Choroid plexus epithelial cell (primary cell): ENCODE results near the gene ZCCHC7.

Experiments used
- DNase-seq: peaks from one replicate; pipeline ENCODE4 v3.0.0-alpha.2; 2010; ENCODE audit warnings: low read depth
- H3K4me3 ChIP-seq: 2 replicates; pipeline ENCODE4 v1.5.1; 2011; ENCODE audit warnings: low read depth, mild to moderate bottlenecking, control low read depth, low read length, moderate library complexity
- TF ChIP-seq, protein P1 (sequence below): conservative IDR thresholded peaks from 2 replicates; pipeline ENCODE4 v1.5.1; 2011; ENCODE audit warnings: low read depth, mild to moderate bottlenecking, control low read depth, inconsistent platforms, low read length, moderate library complexity

Gene ZCCHC7

DNA sequence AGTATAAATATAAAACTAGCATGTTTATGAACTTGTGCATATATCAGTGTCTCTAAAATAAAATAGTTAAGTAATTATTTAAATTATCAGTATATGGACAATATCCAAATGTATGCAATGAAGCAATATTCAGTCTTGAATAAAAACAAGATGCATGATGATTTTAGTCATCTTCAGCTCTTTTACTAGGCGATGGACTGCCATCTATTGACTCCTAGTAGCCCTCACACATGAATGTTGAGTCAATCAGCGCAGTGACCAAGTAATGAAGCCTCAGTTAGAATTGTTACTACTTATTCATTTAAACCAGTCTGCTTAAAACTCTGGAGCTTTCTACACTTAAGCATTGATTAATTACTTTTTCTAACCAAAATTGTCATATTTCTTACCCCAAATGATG is 209.2 kb downstream of the ZCCHC7 start:
- no peak overlapping the region for H3K4me3 ChIP-seq
- TF ChIP-seq, protein P1, sequence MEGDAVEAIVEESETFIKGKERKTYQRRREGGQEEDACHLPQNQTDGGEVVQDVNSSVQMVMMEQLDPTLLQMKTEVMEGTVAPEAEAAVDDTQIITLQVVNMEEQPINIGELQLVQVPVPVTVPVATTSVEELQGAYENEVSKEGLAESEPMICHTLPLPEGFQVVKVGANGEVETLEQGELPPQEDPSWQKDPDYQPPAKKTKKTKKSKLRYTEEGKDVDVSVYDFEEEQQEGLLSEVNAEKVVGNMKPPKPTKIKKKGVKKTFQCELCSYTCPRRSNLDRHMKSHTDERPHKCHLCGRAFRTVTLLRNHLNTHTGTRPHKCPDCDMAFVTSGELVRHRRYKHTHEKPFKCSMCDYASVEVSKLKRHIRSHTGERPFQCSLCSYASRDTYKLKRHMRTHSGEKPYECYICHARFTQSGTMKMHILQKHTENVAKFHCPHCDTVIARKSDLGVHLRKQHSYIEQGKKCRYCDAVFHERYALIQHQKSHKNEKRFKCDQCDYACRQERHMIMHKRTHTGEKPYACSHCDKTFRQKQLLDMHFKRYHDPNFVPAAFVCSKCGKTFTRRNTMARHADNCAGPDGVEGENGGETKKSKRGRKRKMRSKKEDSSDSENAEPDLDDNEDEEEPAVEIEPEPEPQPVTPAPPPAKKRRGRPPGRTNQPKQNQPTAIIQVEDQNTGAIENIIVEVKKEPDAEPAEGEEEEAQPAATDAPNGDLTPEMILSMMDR = peak; percentile 55
- DNase-seq = peak; percentile 68

DNA sequence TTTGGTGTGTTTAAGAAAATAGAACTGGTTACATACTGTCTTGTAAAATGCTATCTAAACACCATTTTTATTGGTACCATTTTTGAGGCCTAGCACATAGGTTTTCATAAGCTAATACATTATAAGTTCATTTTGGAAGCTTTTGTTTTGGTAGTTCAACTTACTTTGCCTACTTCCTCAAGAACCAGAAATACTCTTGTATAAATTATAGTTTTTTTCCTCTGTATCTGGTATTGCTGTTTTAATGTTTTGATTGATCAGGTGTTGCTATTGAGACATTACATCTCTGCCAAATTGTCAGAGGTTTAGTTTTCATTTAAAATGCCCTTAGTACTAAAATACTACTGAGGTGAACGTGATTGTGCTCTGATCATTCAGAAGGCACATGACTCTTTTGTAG is 211.5 kb downstream of the ZCCHC7 start:
- no peak for DNase-seq
- H3K4me3 ChIP-seq = no peak overlapping the region
- TF ChIP-seq, protein P1 = no peak

DNA sequence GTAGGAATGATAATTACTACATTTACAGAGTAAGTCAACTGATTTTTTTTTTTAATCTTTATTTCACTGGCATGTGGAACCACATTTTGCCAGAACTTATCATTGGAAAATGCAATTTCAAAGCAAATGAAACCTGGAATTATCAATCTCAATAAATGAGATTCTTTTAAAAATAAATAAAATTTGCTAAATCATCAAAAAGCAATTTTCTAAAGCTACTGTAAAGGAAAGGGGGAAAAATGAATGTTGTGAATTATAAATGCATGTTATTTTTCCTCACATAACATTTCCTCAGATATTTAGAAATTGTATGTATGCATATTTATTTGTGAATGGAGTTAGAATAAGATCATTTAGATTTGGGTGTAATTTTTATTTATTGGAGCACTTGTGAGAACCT is 212.2 kb downstream of the ZCCHC7 start:
- TF ChIP-seq, protein P1 = no peak
- DNase-seq = no peak
- no peak overlapping the region for H3K4me3 ChIP-seq

DNA sequence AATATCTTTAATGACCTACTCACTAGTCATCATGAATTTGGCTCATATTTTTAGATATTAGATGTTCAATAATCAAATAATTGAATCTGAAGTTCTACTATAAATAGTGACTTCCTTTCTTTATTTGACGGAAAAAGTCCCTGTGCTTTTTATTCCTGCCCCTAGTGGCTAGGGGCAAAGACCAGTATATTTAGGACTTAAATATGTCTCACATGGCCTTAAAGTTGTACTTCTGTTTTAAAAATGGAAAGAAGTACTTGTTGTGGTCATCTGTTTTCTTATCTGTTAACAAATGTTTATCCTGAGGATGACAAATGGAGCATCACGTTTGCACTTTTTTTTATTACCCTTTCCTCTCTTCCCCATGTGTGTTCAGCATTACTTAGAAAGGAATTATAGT is 212.9 kb downstream of the ZCCHC7 start:
- no peak overlapping the region for H3K4me3 ChIP-seq
- no peak for DNase-seq
- TF ChIP-seq, protein P1 = no peak

DNA sequence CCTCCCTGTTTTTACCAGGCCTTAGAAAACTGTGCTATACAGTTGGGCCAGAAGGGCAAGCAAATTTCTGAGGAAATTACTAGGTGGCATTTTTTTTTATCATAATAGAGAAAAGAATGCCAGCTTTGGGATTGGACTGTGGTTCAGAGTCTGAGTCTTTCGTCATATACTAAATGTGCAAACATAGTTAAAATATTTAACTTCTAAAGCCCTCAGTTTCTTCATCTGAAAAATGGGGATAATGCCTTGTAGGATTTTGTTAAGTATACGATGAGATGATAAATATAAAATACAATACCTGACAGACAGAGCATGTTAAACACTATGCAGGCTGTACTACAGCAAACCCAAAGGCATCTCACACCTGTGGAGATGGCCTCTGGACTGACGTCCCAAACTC is 214.9 kb downstream of the ZCCHC7 start:
- DNase-seq = no peak
- TF ChIP-seq, protein P1 = no peak
- H3K4me3 ChIP-seq = no peak overlapping the region

DNA sequence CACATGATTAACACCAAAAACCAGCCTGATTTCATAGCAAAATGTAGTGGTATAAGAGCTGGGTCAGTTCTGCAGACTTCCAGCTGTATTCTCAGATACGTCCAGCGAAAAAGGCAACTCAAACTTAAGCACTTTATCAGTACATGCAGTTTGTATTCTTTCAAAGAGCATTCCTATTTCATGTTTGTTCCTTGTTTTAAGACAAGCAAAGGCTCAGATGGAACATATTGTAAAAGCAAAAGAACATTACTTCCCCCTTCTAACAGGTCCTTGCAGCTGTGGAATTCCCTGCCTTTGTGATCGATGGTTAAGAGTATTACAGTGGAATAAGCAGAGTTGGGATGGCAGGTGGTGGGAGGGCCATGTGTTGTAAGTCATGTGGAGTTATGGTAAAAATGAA is 215.8 kb downstream of the ZCCHC7 start:
- H3K4me3 ChIP-seq = no peak overlapping the region
- no peak for DNase-seq
- TF ChIP-seq, protein P1 = no peak

DNA sequence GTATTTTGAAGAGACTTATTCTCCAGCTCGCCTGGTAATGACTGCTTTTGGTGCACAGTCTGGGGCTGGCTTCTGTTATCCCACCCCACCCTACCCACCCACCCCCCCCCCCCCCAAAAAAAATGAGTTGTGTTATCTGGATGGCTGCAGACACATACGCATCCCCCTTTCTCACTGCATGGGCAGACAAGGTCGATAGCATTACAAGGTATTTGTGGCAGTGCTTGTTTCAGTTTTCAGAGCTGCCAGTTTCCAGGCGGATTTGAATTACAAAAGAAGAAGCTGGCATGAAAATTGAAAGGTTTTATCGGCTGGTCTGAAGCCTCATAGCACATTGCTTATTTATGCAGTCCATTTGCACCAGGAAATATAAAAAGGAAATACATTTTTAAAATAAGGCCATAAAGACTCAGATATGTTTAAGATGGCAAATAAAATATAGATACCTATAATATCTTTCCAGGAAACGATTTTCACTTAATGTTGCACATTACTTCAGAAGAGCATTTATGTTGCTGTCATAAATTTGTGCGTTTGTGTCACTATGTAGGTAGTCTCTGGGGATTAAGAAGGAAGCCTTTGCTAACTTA is 217.0 kb downstream of the ZCCHC7 start:
- H3K4me3 ChIP-seq = no peak overlapping the region
- no peak for DNase-seq
- TF ChIP-seq, protein P1 = no peak
